GM21447 (cell line): Measurements from ENCODE around the gene MACROD1.

Experiments
- ATAC-seq: cut with Tn5 transposase; IDR thresholded peaks from one replicate; pipeline ENCODE4 v1.9.1; 2021; ENCODE audit not compliant: unreplicated experiment

Gene MACROD1

DNA sequence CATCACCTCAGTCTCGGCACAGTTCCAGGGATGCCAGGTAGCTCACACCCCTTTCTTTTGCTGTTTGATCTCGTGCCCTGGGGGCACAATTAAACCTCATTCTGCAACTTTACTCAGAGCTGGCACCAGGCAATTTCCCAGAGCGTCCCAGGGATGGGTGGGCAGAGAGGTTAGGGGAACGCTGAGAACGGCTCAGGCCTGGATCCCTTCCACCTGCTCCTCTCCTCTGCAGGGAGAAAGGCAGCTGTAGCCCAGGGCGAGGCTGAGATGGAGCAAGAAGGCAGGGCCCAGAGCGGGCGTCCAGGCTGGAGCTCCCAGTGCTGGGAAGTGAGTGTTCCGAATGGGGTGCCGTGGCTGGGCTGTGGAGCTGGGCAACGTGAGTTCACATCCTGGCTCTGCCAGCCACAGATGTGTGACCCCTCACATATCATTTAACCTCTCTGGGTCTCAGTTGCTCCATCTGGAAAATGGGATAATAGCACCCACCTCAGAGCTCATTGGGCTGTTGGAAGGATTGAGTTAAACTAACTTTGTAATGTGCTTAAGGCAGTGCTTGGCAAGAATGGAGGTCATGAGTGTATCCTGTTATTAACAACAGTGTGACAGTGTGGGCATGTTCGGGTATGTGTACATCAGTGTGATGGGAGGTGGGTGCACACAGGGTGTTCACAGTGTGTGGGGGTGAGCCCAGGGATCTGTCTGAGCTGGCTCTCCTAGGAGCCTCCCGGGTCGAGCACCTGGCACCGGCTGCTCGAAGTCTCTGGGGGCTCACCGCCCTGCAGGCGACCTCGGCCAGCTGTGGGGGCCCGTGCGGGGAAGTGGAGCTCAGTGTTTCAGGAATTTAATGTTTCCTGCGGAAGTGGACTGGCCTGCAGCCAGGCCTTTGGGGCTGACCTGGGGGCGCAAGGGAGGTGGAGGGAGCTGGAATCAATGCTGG, 164.2 kb downstream of the MACROD1 start:
- ATAC-seq = no peak

DNA sequence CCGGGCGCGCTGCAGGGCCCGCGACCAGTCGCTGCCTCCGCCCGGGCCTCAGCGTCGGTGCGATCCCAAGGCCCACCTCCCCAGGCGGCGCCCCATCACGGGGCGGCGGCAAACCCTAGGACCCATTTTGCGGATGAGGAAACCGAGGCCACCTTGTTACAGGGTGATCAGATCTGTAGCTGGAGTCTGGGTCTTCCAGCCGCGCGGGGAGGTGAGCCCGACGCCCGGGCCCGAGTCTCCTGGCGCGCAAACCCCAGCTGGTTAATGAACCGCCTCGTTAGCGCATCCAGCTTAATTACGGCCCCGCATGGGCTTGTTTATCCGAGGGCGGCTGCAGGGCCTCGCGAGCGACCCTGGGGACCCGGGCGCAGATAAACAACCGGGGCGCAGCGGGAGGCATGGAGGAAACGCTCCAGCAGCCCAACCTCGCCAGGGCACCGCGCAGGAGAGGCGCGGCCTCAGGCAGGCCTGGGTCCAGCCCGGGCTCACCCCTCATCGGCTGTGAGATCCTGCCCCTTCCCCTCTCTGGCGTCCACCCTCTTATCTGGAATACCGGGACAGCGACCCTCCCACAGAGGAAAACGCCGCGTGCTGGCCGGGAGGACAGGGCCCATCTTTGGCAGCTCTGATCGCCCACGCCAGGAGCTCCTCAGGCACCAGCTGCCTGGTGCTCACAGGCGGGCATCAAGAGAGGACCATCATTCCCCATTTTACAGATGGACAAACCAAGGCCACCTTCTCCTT, 165.0 kb downstream of the MACROD1 start:
- ATAC-seq = peak; percentile 8

GRCh38 chr11:64000026-64000739, 165.7 kb downstream of the MACROD1 start:
- peak; percentile 59 for ATAC-seq

DNA sequence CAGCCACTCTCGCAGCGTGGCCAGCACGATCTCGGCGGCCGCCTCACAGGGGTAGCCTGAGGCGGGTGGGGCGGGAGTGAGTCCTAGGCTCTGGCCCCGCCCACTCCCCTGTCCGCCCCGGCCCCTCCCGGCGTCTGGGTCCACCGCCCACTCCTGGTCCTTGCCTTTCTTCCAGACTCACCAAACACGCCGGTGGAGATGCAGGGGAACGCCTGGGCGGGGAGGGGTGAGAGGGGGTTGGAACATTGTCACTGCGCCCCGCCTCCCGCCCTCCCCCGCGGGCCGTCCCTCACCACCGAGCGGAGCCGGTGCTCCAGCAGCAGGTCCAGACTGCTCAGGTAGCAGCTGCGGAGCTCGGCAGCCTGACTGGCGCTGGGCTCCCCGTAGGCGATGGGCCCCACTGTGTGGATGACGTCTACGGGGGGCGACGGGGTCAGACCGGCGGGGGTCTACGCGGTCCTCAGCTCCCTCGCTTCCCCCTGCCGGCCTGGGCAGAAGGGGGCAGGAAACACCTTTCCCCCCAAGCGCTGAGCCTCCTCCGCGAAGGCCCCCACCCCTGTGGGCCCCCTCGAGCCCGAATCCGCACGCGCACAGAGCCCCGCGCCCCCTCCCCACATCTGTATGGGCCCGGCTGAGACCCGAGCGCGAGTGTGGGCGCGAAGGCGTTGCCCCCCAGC, 166.4 kb downstream of the MACROD1 start:
- ATAC-seq = no peak

DNA sequence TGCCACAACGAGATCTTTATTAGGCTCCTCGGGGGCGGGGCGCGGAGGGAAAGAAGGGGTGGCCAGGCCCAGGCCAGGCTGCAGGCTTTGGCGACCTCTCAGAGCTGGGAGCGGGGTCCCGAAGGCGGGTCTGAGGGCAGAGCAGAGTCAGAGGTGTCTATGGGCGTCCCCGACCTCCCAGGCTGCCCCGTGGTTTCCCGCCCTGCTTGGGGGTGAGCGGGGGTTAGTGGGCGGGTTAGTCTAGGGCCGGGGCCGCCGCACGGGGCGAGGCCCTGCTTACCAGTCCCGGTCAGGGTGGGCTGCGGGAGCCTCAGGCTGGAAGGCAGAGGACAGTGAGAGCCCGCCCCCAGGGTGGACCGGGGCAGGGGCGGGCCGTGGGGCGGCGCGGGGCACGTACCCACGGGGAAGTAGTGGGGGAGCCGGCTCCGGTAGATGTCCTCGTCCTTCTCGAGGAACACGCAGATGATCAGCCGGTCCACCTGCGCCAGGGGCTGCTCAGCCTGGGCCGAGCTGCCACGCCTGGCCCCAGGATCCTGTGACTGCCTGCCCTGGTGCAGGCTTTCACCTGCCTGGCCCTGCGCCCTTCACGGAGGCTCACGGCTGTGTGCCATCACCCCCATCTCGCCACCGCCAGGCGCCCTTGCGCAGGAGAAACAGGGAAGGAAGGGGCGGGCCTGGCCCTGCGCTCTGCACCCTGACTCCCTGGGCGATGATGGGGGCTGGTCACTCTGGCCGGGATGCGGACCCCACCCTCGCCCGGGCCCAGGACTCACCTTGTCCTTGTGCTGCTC, 167.2 kb downstream of the MACROD1 start:
- ATAC-seq = no peak

DNA sequence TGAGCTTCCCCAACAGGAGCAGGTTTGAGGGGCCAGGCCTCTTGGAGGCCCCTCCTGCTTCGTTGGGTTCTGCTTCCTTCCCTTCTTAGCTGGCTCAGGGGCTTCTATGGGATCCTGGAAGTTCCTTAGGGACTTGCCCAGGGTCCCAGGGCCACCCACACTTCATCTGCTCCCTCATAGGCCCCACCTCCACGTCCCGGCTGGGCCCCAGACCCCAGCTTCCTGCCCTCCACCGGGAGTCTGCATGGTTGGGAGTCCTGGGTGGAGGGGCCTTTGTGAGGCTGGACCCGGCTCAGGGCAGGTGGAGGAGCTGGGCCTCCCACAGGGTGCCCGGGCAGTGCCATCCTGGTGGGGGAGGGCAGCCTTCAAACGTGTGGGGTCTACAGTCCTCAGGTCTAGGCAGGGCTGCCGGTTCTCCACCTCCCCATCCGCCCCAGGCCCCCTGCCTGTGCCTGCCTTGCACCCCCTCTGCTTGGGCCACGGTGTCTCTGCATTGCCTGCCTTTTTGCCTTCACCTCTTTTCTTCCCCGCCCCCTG, 168.0 kb downstream of the MACROD1 start:
- ATAC-seq = no peak

GRCh38 chr11:63997104-63997700, 168.7 kb downstream of the MACROD1 start:
- ATAC-seq = no peak

- no peak for ATAC-seq
Measured at GRCh38 chr11:63996512-63996911, 169.4 kb downstream of the MACROD1 start.

GRCh38 chr11:63993993-63994392, 171.9 kb downstream of the MACROD1 start:
- no peak for ATAC-seq

DNA sequence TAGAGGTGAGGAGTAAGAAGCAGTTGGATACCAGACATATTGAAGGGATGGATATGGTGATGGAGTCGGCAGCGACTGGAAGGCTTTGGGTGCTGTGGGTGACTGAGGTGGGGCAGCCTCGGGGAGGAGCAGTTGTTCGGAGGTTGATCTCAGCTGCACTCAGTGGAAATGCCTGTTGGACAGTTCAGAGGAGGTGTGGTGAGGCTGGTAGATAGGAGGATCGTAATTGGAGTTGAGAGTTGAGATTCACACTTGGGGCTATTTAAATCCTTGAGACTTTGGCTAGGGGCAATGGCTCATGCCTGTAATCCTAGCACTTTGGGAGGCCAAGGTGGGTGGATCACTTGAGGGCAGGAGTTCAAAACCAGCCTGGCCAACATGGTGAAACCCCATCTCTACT, 172.8 kb downstream of the MACROD1 start:
- no peak for ATAC-seq

- ATAC-seq = no peak
Measured at GRCh38 chr11:63991558-63991957, 174.4 kb downstream of the MACROD1 start.

- no peak for ATAC-seq
Measured at GRCh38 chr11:63986932-63987513, 178.9 kb downstream of the MACROD1 start.

DNA sequence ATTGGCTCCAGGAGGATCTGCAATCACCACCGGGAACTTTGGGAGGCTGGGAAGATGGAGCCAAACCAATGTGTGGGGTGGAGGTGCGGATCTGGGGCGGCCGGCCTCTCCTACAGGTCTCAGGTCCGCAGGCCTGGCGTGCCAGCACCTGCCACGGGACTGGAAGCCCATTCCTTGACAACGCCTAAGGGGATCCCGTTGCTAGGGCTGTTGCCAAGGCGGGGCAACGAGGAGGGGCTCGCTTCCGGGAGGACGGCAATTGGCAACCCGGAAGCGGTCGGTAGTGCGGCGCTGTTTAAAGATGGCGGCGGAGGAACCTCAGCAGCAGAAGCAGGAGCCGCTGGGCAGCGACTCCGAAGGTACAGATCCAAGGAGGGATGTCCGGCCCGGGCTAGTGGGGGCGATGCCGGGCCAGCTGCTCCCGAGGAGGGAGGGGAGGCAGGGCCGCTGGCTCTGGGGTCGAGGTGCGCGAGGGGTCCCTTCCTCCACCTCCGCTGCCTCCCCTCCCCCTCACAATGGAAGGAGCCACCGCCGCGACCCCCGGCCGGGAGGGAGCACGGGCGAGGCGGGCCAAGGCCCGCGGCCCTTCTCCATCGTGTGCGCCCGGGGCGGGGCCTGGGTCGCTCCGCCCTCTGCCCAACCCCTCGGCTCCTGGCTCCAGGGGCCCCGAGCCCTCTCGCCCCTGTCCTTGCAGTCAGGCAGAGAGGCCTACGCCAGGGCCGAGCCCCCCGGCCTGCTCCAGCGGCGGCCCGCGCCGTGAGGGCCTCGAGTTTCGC, 179.6 kb downstream of the MACROD1 start, which contains the start of gene OTUB1:
OTUB1 (plus strand) TSS at position 283 of the 776 bp plus-strand sequence; CDS start at position 302, 19 bp downstream.
- ATAC-seq = peak; percentile 88

GRCh38 chr11:63985812-63986155, 180.1 kb downstream of the MACROD1 start:
- peak; percentile 45 for ATAC-seq

DNA sequence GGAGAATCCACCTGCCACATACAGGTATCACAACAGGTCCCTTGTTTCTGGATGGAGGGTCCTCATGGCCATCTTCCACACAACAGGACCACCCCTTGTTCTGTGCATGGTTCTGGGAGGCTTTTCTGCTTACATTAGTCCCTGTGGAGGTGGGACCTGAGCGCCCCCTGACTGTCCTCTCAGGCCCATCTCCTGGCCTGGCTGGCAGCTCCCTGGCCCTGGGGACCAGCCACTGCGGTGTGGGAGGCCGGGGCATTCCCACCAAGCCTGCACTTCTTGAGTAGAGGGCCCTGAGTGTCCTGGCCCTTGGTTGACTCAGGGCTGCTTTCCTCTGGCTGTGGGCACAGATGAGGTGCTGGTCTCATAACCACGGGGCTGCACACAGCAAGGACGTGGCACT, 186.5 kb downstream of the MACROD1 start:
- no peak for ATAC-seq

- no peak for ATAC-seq
Measured at GRCh38 chr11:63978551-63979239, 187.2 kb downstream of the MACROD1 start.

DNA sequence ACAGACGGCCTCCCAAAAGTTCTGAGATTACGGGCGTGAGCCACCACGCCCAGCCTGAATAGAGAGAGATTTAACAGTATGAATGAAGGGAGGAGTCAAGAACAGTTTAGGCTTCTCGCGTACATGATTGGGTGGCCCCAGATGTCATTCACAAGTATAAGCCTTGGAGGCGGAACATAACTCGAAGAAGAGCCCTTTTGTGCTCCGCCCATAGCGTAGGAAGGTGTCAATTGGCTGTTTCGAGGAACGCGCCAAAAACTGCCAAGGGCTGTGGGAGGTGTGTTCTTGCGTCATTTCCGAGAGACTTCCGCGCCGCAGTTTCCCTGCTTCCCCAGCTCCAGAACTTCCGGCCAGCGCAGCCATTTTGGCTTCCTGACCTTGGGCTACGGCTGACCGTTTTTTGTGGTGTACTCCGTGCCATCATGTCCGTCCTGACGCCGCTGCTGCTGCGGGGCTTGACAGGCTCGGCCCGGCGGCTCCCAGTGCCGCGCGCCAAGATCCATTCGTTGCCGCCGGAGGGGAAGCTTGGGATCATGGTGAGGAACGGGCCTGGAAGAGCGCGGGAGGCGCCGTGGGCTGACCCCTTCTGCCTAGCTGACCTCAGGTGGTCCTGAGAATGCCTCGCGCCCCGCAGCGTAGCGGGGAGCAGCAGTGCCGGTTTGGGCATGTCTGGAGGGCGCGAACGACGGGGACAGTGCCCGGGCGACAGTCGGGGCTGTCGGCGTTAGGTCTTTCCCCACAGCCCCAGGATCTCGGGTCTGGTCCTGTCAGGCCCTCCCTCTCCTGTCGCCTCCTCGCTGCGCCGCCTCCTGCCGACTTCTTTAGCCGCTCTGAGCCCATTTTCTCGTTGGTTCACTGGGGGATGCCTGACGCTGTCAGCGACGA, 191.4 kb downstream of the MACROD1 start, which contains the start of gene COX8A:
COX8A (plus strand) TSS at position 362 of the 885 bp plus-strand sequence; CDS start at position 423, 61 bp downstream.
- peak; percentile 97 for ATAC-seq
